OCI-LY3 (cell line): ENCODE measurements around the gene WBP1.

Experiments
- H2AFZ ChIP-seq: fragments of 200-600, 300-600 bp; shearing (Covaris generic); 2 replicates; pipeline ENCODE4 v1.6.0; 2014; ENCODE audit warnings: antibody characterized with exemption, low read depth, low read length
- H3K27ac ChIP-seq: fragments of 200-600, 300-600 bp; sonication (generic); 2 replicates; pipeline ENCODE4 v1.5.1; 2014; ENCODE audit warnings: mild to moderate bottlenecking, low read length, moderate library complexity, mixed read lengths
- H3K27me3 ChIP-seq: fragments of 200-600, 300-600 bp; sonication (generic); 2 replicates; pipeline ENCODE4 v1.6.1; 2014; ENCODE audit warnings: low read depth, low read length, mixed read lengths
- H3K36me3 ChIP-seq: fragments of 200-600, 300-600 bp; sonication (generic); replicated peaks from 2 replicates; pipeline ENCODE3; 2014; ENCODE audit warnings: low read depth, low read length, mixed read lengths
- H3K4me1 ChIP-seq: fragments of 300-600, 200-600 bp; sonication (generic); 2 replicates; pipeline ENCODE4 v1.6.1; 2014; ENCODE audit warnings: low read length, mixed read lengths
- H3K4me2 ChIP-seq: fragments of 200-600, 300-600 bp; sonication (generic); 2 replicates; pipeline ENCODE4 v1.6.1; 2014; ENCODE audit warnings: low read length, mixed read lengths
- H3K4me3 ChIP-seq: fragments of 300-600, 200-600 bp; sonication (generic); 2 replicates; pipeline ENCODE4 v1.5.1; 2014; ENCODE audit warnings: antibody characterized with exemption, mild to moderate bottlenecking, low read length, moderate library complexity
- H3K79me2 ChIP-seq: fragments of 300-600, 200-600 bp; shearing (Covaris generic); 2 replicates; pipeline ENCODE4 v1.6.1; 2014; ENCODE audit warnings: mild to moderate bottlenecking, low read length, mixed read lengths
- H3K9ac ChIP-seq: fragments of 300-600, 200-600 bp; shearing (Covaris generic); 2 replicates; pipeline ENCODE4 v1.6.0; 2014; ENCODE audit warnings: mild to moderate bottlenecking, low read length, moderate library complexity
- H3K9me3 ChIP-seq: fragments of 200-600, 300-600 bp; shearing (Covaris generic); 2 replicates; pipeline ENCODE4 v1.6.1; 2014; ENCODE audit warnings: low read length, mixed read lengths; ENCODE audit not compliant: insufficient read depth
- H4K20me1 ChIP-seq: fragments of 200-600, 300-600 bp; sonication (generic); 2 replicates; pipeline ENCODE4 v1.6.1; 2016; ENCODE audit warnings: low read length, mixed read lengths; ENCODE audit not compliant: insufficient read depth
- CTCF ChIP-seq: fragments of 200-600, 300-600 bp; sonication (generic); IDR thresholded peaks from 2 replicates; pipeline ENCODE4 v1.5.1; 2014; ENCODE audit warnings: antibody characterized with exemption, low read length, low read depth
- EZH2phosphoT487 ChIP-seq: fragments of 200-600 bp; shearing (Covaris generic); IDR thresholded peaks from 2 replicates; pipeline ENCODE4 v1.6.1; 2018; ENCODE audit warnings: antibody characterized with exemption, mixed run types, low read depth

Gene WBP1

GRCh38 chr2:74423231-74424095, 34.8 kb upstream of the WBP1 start:
- H4K20me1 ChIP-seq, result no peaks in the 10 kb centered on the region
- H3K79me2 ChIP-seq, result no peaks in the 10 kb centered on the region
- peaks cover 24% of the 10 kb centered on the region for H3K4me1 ChIP-seq
- H3K27me3 ChIP-seq, result no peaks in the 10 kb centered on the region
- no peak overlapping the region for H2AFZ ChIP-seq
- no peaks in the 10 kb centered on the region for H3K9me3 ChIP-seq
- peaks cover 24% of the 10 kb centered on the region for H3K36me3 ChIP-seq
- no peak overlapping the region for H3K4me2 ChIP-seq
- no peak overlapping the region for H3K4me3 ChIP-seq
- H3K9ac ChIP-seq, result no peak overlapping the region
- no peak overlapping the region for H3K27ac ChIP-seq
- TF ChIP-seq CTCF, result no peak
- no peak for TF ChIP-seq EZH2phosphoT487

- Histone ChIP-seq H4K20me1 (no peaks in the 10 kb centered on the region), H3K9me3 (no peaks in the 10 kb centered on the region), H3K36me3 (peaks cover 27% of the 10 kb centered on the region), H3K4me1 (peaks cover 17% of the 10 kb centered on the region), H3K4me2 (no peak overlapping the region), H3K27ac (no peak overlapping the region), H3K9ac (no peak overlapping the region), H3K27me3 (no peaks in the 10 kb centered on the region), H3K4me3 (no peak overlapping the region), H2AFZ (no peak overlapping the region), H3K79me2 (no peaks in the 10 kb centered on the region)
- no peak for TF ChIP-seq EZH2phosphoT487
- no peak for TF ChIP-seq CTCF
Observed at GRCh38 chr2:74424139-74424992, 33.9 kb upstream of the WBP1 start.

GRCh38 chr2:74424995-74425406, 33.2 kb upstream of the WBP1 start:
- Histone ChIP-seq H4K20me1 (no peaks in the 10 kb centered on the region), H3K9me3 (no peaks in the 10 kb centered on the region), H3K4me3 (no peak overlapping the region), H3K27ac (no peak overlapping the region), H3K36me3 (peaks cover 27% of the 10 kb centered on the region), H3K79me2 (no peaks in the 10 kb centered on the region), H3K27me3 (no peaks in the 10 kb centered on the region), H3K4me1 (peaks cover 10% of the 10 kb centered on the region), H2AFZ (no peak overlapping the region), H3K9ac (no peak overlapping the region), H3K4me2 (no peak overlapping the region)
- TF ChIP-seq CTCF (no peak), EZH2phosphoT487 (no peak)

GRCh38 chr2:74425523-74425922, 32.7 kb upstream of the WBP1 start:
- Histone ChIP-seq H3K4me1 (peaks cover 5% of the 10 kb centered on the region), H3K4me2 (no peak overlapping the region), H3K36me3 (peaks cover 27% of the 10 kb centered on the region), H4K20me1 (no peaks in the 10 kb centered on the region), H3K27ac (no peak overlapping the region), H2AFZ (no peak overlapping the region), H3K4me3 (no peak overlapping the region), H3K9ac (no peak overlapping the region), H3K27me3 (no peaks in the 10 kb centered on the region), H3K79me2 (no peaks in the 10 kb centered on the region), H3K9me3 (no peaks in the 10 kb centered on the region)
- TF ChIP-seq CTCF, result no peak
- no peak for TF ChIP-seq EZH2phosphoT487
